OCI-LY1 (cell line): Measurements from ENCODE around the gene HPSE2.

Experiments used
- H2AFZ ChIP-seq: fragments of 200-600 bp; sonication (generic), shearing (Covaris generic); 2 replicates; pipeline ENCODE4 v1.6.0; 2014; ENCODE audit warnings: antibody characterized with exemption, mild to moderate bottlenecking, low read length
- H3F3A ChIP-seq: fragments of 200-600 bp; sonication (generic), shearing (Covaris generic); 2 replicates; pipeline ENCODE4 v1.6.0; 2014; ENCODE audit warnings: mild to moderate bottlenecking, antibody characterized with exemption, low read length, moderate library complexity; ENCODE audit not compliant: insufficient read depth
- H3K27ac ChIP-seq: fragments of 200-600 bp; sonication (generic); 2 replicates; pipeline ENCODE4 v1.5.1; 2014; ENCODE audit warnings: low read length, mixed run types, mild to moderate bottlenecking, low read depth; ENCODE audit not compliant: poor library complexity, severe bottlenecking
- H3K27me3 ChIP-seq: fragments of 200-600 bp; sonication (generic); 2 replicates; pipeline ENCODE4 v1.6.0; 2014; ENCODE audit warnings: antibody characterized with exemption, mild to moderate bottlenecking, low read length, moderate library complexity; ENCODE audit not compliant: insufficient read depth
- H3K36me3 ChIP-seq: fragments of 200-600 bp; sonication (generic); 2 replicates; pipeline ENCODE4 v1.6.1; 2014; ENCODE audit warnings: mild to moderate bottlenecking, antibody characterized with exemption, low read length, moderate library complexity, mixed read lengths; ENCODE audit not compliant: insufficient read depth
- H3K4me1 ChIP-seq: fragments of 200-600 bp; sonication (generic); 2 replicates; pipeline ENCODE4 v1.5.1; 2014; ENCODE audit warnings: mild to moderate bottlenecking, low read length, moderate library complexity; ENCODE audit not compliant: insufficient read depth, severe bottlenecking
- H3K4me2 ChIP-seq: fragments of 200-600 bp; sonication (generic), shearing (Covaris generic); 2 replicates; pipeline ENCODE4 v1.6.1; 2014; ENCODE audit warnings: low read length
- H3K4me3 ChIP-seq: fragments of 200-600 bp; sonication (generic); 2 replicates; pipeline ENCODE4 v1.5.1; 2014; ENCODE audit warnings: low read length, low read depth, mild to moderate bottlenecking, mixed read lengths; ENCODE audit not compliant: poor library complexity, severe bottlenecking
- H3K79me2 ChIP-seq: fragments of 200-600 bp; shearing (Covaris generic); 2 replicates; pipeline ENCODE4 v1.6.1; 2016; ENCODE audit warnings: mixed run types, low read length, mixed read lengths; ENCODE audit not compliant: insufficient read depth
- H3K9ac ChIP-seq: fragments of 200-600 bp; sonication (generic), shearing (Covaris generic); 2 replicates; pipeline ENCODE4 v1.6.1; 2014; ENCODE audit warnings: mild to moderate bottlenecking, low read length, mixed read lengths
- H3K9me2 ChIP-seq: fragments of 200-600 bp; sonication (generic), shearing (Covaris generic); 2 replicates; pipeline ENCODE4 v1.6.1; 2014; ENCODE audit warnings: low read depth, mild to moderate bottlenecking, low read length, mixed read lengths
- H3K9me3 ChIP-seq: fragments of 200-600 bp; shearing (Covaris generic); 2 replicates; pipeline ENCODE4 v1.6.1; 2014; ENCODE audit warnings: low read length, mixed read lengths
- H4K20me1 ChIP-seq: fragments of 200-600 bp; sonication (generic), shearing (Covaris generic); 2 replicates; pipeline ENCODE4 v1.6.0; 2016; ENCODE audit warnings: mild to moderate bottlenecking, low read length; ENCODE audit not compliant: insufficient read depth
- EZH2 ChIP-seq: fragments of 200-600 bp; sonication (generic), shearing (Covaris generic); IDR thresholded peaks from 2 replicates; pipeline ENCODE4 v1.8.0; 2017; ENCODE audit warnings: borderline replicate concordance, mixed run types, mild to moderate bottlenecking, antibody characterized with exemption, low read length, moderate library complexity, mixed read lengths
- TF ChIP-seq, protein P1 (sequence below): fragments of 200-600 bp; sonication (generic), shearing (Covaris generic); IDR thresholded peaks from 2 replicates; pipeline ENCODE4 v1.5.1; 2017; ENCODE audit warnings: mild to moderate bottlenecking, antibody characterized with exemption, low read length, moderate library complexity, mixed read lengths

The HPSE2 gene

DNA sequence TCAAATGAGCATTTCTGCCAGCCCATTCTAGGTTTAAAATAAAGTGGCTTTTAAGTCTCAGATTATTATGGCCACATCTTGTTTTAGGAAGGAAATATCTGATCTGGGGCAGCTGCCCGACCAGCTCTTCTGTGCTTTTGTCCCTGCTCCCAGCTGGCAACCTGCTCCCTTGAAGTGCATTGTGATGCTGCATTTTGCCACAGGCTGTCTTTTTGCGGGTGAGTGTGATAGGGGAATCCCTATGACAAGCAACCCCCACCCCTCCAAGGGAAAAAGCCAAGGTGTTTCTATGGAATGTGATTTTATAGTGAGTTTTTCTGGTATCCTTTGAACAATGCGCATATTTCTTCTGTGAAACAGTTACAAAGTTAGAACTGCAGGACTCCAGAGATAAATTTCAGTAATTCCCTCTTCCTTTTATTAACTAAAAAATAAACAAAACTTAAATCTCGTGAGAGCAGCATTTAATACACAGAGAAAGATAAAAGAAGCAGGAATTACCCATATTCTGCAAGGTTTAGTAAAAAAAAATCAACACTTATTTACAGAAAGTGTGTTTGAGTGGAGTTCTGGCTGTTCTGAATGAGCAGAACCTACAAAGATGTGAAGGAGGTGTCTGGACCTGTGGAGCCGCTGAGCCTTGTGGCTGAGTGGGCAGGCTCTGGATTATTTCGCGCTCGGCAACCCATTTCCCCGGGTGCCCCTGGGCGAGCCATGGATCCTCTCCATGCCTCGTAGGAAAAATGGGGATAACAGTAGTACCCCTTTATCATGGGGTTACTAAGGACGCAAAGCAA, 778.8 kb downstream of the HPSE2 start:
- TF ChIP-seq EZH2 = no peak
- TF ChIP-seq, protein P1, sequence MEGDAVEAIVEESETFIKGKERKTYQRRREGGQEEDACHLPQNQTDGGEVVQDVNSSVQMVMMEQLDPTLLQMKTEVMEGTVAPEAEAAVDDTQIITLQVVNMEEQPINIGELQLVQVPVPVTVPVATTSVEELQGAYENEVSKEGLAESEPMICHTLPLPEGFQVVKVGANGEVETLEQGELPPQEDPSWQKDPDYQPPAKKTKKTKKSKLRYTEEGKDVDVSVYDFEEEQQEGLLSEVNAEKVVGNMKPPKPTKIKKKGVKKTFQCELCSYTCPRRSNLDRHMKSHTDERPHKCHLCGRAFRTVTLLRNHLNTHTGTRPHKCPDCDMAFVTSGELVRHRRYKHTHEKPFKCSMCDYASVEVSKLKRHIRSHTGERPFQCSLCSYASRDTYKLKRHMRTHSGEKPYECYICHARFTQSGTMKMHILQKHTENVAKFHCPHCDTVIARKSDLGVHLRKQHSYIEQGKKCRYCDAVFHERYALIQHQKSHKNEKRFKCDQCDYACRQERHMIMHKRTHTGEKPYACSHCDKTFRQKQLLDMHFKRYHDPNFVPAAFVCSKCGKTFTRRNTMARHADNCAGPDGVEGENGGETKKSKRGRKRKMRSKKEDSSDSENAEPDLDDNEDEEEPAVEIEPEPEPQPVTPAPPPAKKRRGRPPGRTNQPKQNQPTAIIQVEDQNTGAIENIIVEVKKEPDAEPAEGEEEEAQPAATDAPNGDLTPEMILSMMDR = no peak
- Histone ChIP-seq H3K9ac (no peak overlapping the region), H3K9me2 (no peaks in the 10 kb centered on the region), H4K20me1 (no peaks in the 10 kb centered on the region), H3K4me1 (no peaks in the 10 kb centered on the region), H3K27me3 (no peaks in the 10 kb centered on the region), H3F3A (no peaks in the 10 kb centered on the region), H3K27ac (no peak overlapping the region), H3K79me2 (no peaks in the 10 kb centered on the region), H3K4me2 (no peak overlapping the region), H3K36me3 (no peaks in the 10 kb centered on the region), H2AFZ (no peak overlapping the region), H3K4me3 (no peak overlapping the region), H3K9me3 (no peaks in the 10 kb centered on the region)

DNA sequence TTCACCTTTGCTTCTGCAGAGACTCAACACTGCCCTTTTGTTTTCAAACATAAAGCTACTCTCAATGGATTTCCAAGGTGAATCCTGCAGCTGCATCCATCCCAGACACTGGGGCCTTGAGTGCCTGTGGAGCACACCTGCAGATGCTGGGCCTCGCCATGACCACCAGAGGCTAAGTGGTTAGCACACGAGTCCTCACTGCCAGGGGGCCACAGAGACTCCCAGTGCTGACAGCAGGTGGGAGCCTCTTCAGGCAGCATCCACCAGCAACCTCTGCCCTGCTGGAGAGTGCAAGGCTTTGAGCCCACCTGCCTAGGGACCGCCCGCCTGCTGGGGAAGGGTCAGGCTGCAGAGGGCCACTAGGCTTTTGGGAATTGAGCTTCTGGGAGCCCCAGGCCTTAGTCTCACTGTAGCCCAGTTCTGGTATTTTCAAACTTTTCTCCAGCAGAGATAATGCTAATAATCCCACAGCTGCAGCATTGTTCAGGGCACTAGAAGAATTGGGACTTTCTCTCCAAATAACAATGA, 779.5 kb downstream of the HPSE2 start:
- Histone ChIP-seq H3K9me3 (no peaks in the 10 kb centered on the region), H3K79me2 (no peaks in the 10 kb centered on the region), H3K36me3 (no peaks in the 10 kb centered on the region), H3K27ac (no peak overlapping the region), H3K9ac (no peak overlapping the region), H3K4me1 (no peaks in the 10 kb centered on the region), H4K20me1 (no peaks in the 10 kb centered on the region), H3K4me3 (no peak overlapping the region), H3K4me2 (no peak overlapping the region), H3K9me2 (no peaks in the 10 kb centered on the region), H3F3A (no peaks in the 10 kb centered on the region), H2AFZ (no peak overlapping the region), H3K27me3 (no peaks in the 10 kb centered on the region)
- TF ChIP-seq, protein P1 = no peak
- TF ChIP-seq EZH2 = no peak

DNA sequence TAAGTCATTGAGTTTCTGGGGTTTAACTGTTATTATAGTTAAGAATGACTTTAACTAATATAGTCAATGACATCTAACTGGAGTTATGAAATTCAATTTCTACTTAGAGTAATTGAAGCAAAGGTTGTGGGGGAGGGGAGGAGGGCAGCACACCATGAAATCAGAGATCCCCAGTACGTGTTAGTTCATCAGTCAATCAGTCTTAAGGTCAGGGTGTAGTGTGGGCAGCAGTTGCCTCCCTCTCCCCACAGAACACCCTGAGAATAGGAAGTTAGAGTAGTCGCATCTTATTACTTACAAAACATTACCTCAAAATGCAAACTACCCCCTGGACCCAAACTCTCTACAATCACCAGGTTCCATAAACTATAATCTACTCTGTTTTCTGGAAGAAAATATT, 781.9 kb downstream of the HPSE2 start:
- no peaks in the 10 kb centered on the region for H3K9me2 ChIP-seq

More for the DNA sequence above, 781.9 kb downstream of the HPSE2 start:
- Histone ChIP-seq H3K9me3 (no peaks in the 10 kb centered on the region), H2AFZ (no peak overlapping the region), H3K4me2 (no peak overlapping the region), H3K27ac (no peak overlapping the region), H3F3A (no peaks in the 10 kb centered on the region), H3K4me1 (no peaks in the 10 kb centered on the region), H3K27me3 (no peaks in the 10 kb centered on the region), H3K36me3 (no peaks in the 10 kb centered on the region), H3K79me2 (no peaks in the 10 kb centered on the region), H3K4me3 (no peak overlapping the region), H3K9ac (no peak overlapping the region), H4K20me1 (no peaks in the 10 kb centered on the region)
- TF ChIP-seq EZH2 = no peak
- TF ChIP-seq, protein P1 = no peak
